Omental fat pad (tissue), 4 donors: Measurements from ENCODE around the gene NCOA7. TPM values are rescaled to one million over a fixed set of nuclear protein-coding genes. Genes with fewer than 3 reads are reported as not detected.

Source experiments
- ATAC-seq: fragments of 150-250 bp; one replicate; pipeline ENCODE4 v1.9.1; 2016; ENCODE audit warnings: mild to moderate bottlenecking, moderate library complexity; ENCODE audit not compliant: low FRiP score
- DNase-seq: peaks from one replicate; pipeline ENCODE4 v3.0.0-alpha.2; 2019; ENCODE audit warnings: low spot score
- CTCF ChIP-seq, 3 donors: fragments of 450-650 bp; IDR thresholded peaks; one replicate each; pipeline ENCODE4 v1.5.1; 2016 to 2017; ENCODE audit warnings: antibody characterized with exemption in 3 of 3, mild to moderate bottlenecking in 3 of 3, moderate library complexity in 2 of 3
- total RNA-seq, 4 donors: library from RNA; depleted of rRNA; stranded (reverse); fragments of >200 nt; gene quantifications; one replicate each; pipeline ENCODE4 v1.1.0, GENCODE V29; 2016

Gene NCOA7
- total RNA-seq, 4 donors from 2014 or later: 35.3 to 137 (median 53.1) TPM

- ATAC-seq (no peak), DNase-seq (no peak)
Measured at GRCh38 chr6:125828476-125829039, 37.8 kb downstream of the NCOA7 start.

GRCh38 chr6:125829433-125829832 lies 38.7 kb downstream of the NCOA7 start:
- ATAC-seq (no peak), DNase-seq (no peak)
- no peak for TF ChIP-seq CTCF (IDR thresholded peaks at IDR 0.05)

More at GRCh38 chr6:125828476-125829039, 37.8 kb downstream of the NCOA7 start:
- TF ChIP-seq CTCF (IDR thresholded peaks at IDR 0.05): no peak

GRCh38 chr6:125831659-125832058 lies 40.9 kb downstream of the NCOA7 start:
- no peak for TF ChIP-seq CTCF (IDR thresholded peaks at IDR 0.05)
- ATAC-seq: no peak
- DNase-seq: no peak

- TF ChIP-seq CTCF (IDR thresholded peaks at IDR 0.05): no peak
- DNase-seq (no peak), ATAC-seq (no peak)
Measured at GRCh38 chr6:125832391-125833117, 41.8 kb downstream of the NCOA7 start.

GRCh38 chr6:125834348-125834747 lies 43.6 kb downstream of the NCOA7 start:
- ATAC-seq (no peak), DNase-seq (no peak)
- no peak for TF ChIP-seq CTCF (IDR thresholded peaks at IDR 0.05)

- ATAC-seq (peak; percentile 88), DNase-seq (no peak)
- TF ChIP-seq CTCF (IDR thresholded peaks at IDR 0.05): no peak
Measured at GRCh38 chr6:125835221-125835744, 44.5 kb downstream of the NCOA7 start.

- no peak for DNase-seq
- no peak for TF ChIP-seq CTCF (IDR thresholded peaks at IDR 0.05)
- ATAC-seq: no peak
Measured at GRCh38 chr6:125836466-125836865, 45.7 kb downstream of the NCOA7 start.
